Mucosa of descending colon (tissue), 3 donors: Measurements from ENCODE around the gene RBM38. TPM values are rescaled to one million over a fixed set of nuclear protein-coding genes. Genes with fewer than 3 reads are reported as not detected.

Source experiments
- ATAC-seq: fragments of 200-7000 bp; cut with Tn5 transposase; one replicate; pipeline ENCODE4 v1.9.1; 2020; ENCODE audit warnings: mild to moderate bottlenecking, moderate library complexity
- DNase-seq, 3 donors: peaks; one replicate each; pipeline ENCODE4 v3.0.0-alpha.2; 2020
- H3K36me3 ChIP-seq: fragments of 200-600 bp; one replicate; pipeline ENCODE4 v1.8.0; 2021; ENCODE audit warnings: low read depth, mild to moderate bottlenecking
- H3K4me1 ChIP-seq: fragments of 200-600 bp; one replicate; pipeline ENCODE4 v1.8.0; 2021; ENCODE audit warnings: low read depth, mild to moderate bottlenecking
- H3K4me3 ChIP-seq: fragments of 200-600 bp; one replicate; pipeline ENCODE4 v1.8.0; 2021; ENCODE audit warnings: mild to moderate bottlenecking
- H3K9me3 ChIP-seq: fragments of 200-600 bp; one replicate; pipeline ENCODE4 v1.8.0; 2021; ENCODE audit warnings: mild to moderate bottlenecking
- intact Hi-C, 2 donors: fragments of 100-400 bp; cut with DNase I in 1 of 2; cut with micrococcal nuclease in 1 of 2; formaldehyde crosslinking; loops; one replicate each; pipeline versions ENCODE4 v1.11.0 to v1.11.1; 2022; cut with DNase I, micrococcal nuclease
- total RNA-seq, 3 donors: library from RNA; stranded (reverse); fragmentation: NEBNext Ultra II Directional in 2 of 3; extraction: Animal tissue kit (Norgen Biotek cat#: 25700) in 2 of 3; gene quantifications; one replicate each; pipeline versions ENCODE4 v1.2.1 to v1.2.4, GENCODE V29; 2021 to 2023
- TF ChIP-seq, protein P1 (sequence below): fragments of 200-600 bp; IDR thresholded peaks from one replicate; pipeline ENCODE4 v1.8.0; 2022; ENCODE audit warnings: antibody characterized with exemption, mild to moderate bottlenecking
- donor health status: DM: no; HTN: no; CAD: no; lungs with moderate emphysema.
- donor health status: DM: no; HTN: no; CAD: no.
- donor health status: DM: no; HTN: yes; CAD: no.

Gene RBM38
- total RNA-seq, 3 donors from 2014 or later, result 29.5 to 85.5 (median 36.8) TPM

DNA sequence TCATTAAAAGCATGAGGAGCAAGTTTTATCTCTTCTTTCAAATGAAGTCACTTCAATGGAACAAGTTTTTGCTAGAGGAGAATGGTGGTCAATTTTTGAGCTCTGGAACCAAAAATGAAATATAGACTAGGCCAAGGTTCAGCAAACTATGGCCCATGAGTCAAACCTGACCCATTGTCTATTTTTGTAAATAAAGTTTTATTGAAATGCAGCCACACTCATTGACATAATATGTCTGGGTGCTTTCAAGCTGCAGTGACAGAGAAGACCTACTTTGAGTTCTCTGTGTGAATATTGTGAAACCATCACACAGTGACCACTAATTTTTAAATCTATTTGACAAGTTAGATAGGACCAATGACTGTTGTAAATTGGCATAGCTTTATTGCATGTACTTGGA, 26.7 kb upstream of the RBM38 start:
- Histone ChIP-seq H3K36me3 (peaks cover 18% of the 10 kb centered on the region), H3K4me3 (no peak overlapping the region), H3K4me1 (no peaks in the 10 kb centered on the region), H3K9me3 (no peaks in the 10 kb centered on the region)
- intact Hi-C loops, result no loop called here
- DNase-seq (no peak), ATAC-seq (no peak)
- TF ChIP-seq, protein P1, sequence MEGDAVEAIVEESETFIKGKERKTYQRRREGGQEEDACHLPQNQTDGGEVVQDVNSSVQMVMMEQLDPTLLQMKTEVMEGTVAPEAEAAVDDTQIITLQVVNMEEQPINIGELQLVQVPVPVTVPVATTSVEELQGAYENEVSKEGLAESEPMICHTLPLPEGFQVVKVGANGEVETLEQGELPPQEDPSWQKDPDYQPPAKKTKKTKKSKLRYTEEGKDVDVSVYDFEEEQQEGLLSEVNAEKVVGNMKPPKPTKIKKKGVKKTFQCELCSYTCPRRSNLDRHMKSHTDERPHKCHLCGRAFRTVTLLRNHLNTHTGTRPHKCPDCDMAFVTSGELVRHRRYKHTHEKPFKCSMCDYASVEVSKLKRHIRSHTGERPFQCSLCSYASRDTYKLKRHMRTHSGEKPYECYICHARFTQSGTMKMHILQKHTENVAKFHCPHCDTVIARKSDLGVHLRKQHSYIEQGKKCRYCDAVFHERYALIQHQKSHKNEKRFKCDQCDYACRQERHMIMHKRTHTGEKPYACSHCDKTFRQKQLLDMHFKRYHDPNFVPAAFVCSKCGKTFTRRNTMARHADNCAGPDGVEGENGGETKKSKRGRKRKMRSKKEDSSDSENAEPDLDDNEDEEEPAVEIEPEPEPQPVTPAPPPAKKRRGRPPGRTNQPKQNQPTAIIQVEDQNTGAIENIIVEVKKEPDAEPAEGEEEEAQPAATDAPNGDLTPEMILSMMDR, result no peak

DNA sequence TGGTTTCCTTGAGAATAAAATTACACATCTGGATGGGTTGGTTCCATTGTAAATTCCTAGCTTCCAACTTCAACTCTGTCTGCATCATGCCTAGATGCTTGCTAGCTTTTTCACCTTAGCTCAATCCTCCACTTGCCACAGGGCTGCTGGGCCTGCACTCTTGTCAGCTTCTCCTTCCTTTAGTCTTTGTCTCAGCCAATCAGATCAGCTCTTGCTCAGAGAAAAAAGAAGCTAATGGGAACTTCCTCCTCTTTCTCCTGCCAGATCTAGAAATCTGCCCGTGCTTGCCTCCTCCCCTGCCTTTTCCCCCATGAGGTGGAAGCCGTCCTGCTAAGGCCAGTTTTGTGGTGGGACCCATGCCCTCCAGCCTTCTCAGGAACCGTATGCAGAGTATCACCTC, 21.6 kb upstream of the RBM38 start:
- H3K9me3 ChIP-seq, result no peaks in the 10 kb centered on the region
- no peak overlapping the region for H3K4me3 ChIP-seq
- H3K36me3 ChIP-seq, result peaks cover 29% of the 10 kb centered on the region
- intact Hi-C loops, result no loop called here
- TF ChIP-seq, protein P1, result no peak
- DNase-seq (no peak), ATAC-seq (no peak)
- H3K4me1 ChIP-seq, result no peaks in the 10 kb centered on the region

DNA sequence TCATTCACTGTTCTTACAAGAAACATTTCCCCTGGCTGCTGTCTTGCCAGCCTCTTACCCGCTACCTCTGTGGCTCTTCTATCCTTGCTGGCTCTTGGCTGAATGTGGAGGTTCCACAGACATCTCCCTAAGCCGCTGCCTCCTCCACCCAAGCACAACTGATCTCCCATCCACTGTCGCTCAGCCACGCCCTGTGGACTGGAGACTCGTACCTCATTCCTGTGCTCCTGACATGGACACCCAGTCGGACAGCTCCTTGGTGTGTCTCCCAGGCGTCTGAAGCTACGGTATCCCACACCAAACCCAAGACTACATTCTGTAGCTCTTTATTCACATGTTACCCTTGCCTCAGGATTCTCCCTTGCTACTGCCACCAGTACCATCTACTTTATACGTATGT, 20.9 kb upstream of the RBM38 start:
- no peaks in the 10 kb centered on the region for H3K9me3 ChIP-seq
- ATAC-seq (no peak), DNase-seq (no peak)
- no peaks in the 10 kb centered on the region for H3K4me1 ChIP-seq
- TF ChIP-seq, protein P1, result no peak
- intact Hi-C loops, result loop anchor here in 1 of 2 donors (10.0 kb wide), 1 partner anchor 224 kb away; no protein-coding TSS in a partner anchor
- H3K4me3 ChIP-seq, result no peak overlapping the region
- peaks cover 31% of the 10 kb centered on the region for H3K36me3 ChIP-seq

DNA sequence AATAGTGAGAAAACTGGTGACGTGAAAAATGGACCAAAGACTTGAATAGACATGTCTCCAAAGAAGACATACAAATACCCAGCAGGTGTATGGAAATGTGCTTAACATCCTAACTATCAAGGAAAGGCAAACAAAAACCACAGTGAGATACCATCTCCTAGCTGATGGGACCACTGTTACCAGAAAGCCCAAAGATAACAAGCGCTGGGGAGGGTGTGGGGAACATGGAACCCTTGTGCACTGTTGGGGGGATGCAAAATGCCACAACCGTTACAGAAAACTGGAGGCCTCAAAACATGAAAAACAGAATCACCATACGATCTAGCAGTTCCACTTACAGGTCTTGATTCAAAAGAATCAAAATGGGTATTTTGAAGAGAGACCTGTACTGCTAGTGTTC, 19.8 kb upstream of the RBM38 start:
- intact Hi-C loops, result loop anchor here in 1 of 2 donors (10.0 kb wide), 1 partner anchor 223 kb away; no protein-coding TSS in a partner anchor
- TF ChIP-seq, protein P1, result no peak
- ATAC-seq (no peak), DNase-seq (no peak)
- Histone ChIP-seq H3K9me3 (no peaks in the 10 kb centered on the region), H3K36me3 (peaks cover 24% of the 10 kb centered on the region), H3K4me1 (no peaks in the 10 kb centered on the region), H3K4me3 (no peak overlapping the region)

DNA sequence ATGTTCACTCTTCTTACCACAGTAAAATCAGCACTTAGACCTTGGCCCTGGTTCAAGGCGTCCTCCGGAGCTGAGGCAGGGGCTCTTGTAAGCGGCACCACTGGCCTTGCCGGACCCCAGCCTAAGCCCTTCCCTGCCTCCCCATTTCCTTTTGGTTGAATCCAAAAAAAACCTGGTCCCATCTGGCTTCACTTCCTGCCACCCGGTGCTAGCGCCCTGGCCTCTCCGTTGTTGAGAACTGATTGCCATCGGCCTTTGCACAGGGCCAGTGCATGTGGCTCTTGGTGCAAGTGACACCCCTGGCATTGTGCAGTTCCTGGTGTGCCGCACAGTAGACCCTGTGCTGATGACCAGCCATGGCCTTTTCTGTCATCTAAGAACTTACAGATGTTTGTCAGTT, 19.0 kb upstream of the RBM38 start:
- Histone ChIP-seq H3K9me3 (no peaks in the 10 kb centered on the region), H3K36me3 (peaks cover 24% of the 10 kb centered on the region), H3K4me3 (no peak overlapping the region), H3K4me1 (no peaks in the 10 kb centered on the region)
- TF ChIP-seq, protein P1, result no peak
- intact Hi-C loops, result loop anchor here in 1 of 2 donors (10.0 kb wide), 1 partner anchor 223 kb away; no protein-coding TSS in a partner anchor
- no peak for ATAC-seq
- no peak for DNase-seq
